SK-N-SH (cell line): ENCODE results near the gene JAML. TPM values are rescaled to one million over a fixed set of nuclear protein-coding genes. Genes with fewer than 3 reads are reported as not detected.

Experiments used
- CTCF ChIA-PET: fragments of 300-600, 350-600 bp; formaldehyde crosslinking; extraction: SDS; loops from one replicate; lab custom pipeline; 2021; lab: Yijun Ruan, JAX
- POLR2A ChIA-PET: fragments of 350-600 bp; sonication (Branson Sonifier 250); formaldehyde crosslinking; extraction: SDS; loops from one replicate; lab custom pipeline; 2020; ENCODE audit warnings: antibody characterized with exemption, inconsistent platforms; lab: Yijun Ruan, JAX
- DNase-seq: peaks from one replicate; pipeline ENCODE4 v3.0.0; 2012
- H2AFZ ChIP-seq: fragments of 200-600 bp; sonication (generic); 2 replicates; pipeline ENCODE4 v1.8.1; 2016; ENCODE audit warnings: antibody characterized with exemption, mild to moderate bottlenecking, low read depth
- H3F3A ChIP-seq: fragments of 200-600 bp; sonication (generic); replicated peaks from 2 replicates; pipeline ENCODE3; 2016; ENCODE audit warnings: antibody characterized with exemption, mild to moderate bottlenecking; ENCODE audit not compliant: insufficient read depth
- H3K27ac ChIP-seq, 2 experiments: fragments of 200-500 bp in 1 of 2; fragments of 200-600 bp in 1 of 2; sonication (Bioruptor generic) in 1 of 2; sonication (generic), shearing (Covaris generic) in 1 of 2; 2 replicates each; pipeline versions ENCODE4 v1.5.1 to v1.6.1; 2014 to 2016; ENCODE audit warnings: low read depth in 2 of 2, inconsistent platforms in 1 of 2, low read length in 1 of 2, mild to moderate bottlenecking in 1 of 2, mixed read lengths in 1 of 2
- H3K27me3 ChIP-seq: fragments of 200-600 bp; sonication (generic), shearing (Covaris generic); 2 replicates; pipeline ENCODE4 v1.6.1; 2016; ENCODE audit warnings: mixed run types; ENCODE audit not compliant: insufficient read depth
- H3K36me3 ChIP-seq, 2 experiments: fragments of 200-500 bp in 1 of 2; fragments of 200-600 bp in 1 of 2; sonication (Bioruptor generic) in 1 of 2; sonication (generic) in 1 of 2; replicated peaks in 1 of 2; 2 replicates each; pipeline versions ENCODE3 to v1.5.1; 2014 to 2016; ENCODE audit warnings: low read length in 1 of 2, mild to moderate bottlenecking in 1 of 2; ENCODE audit not compliant: insufficient read depth in 2 of 2, control insufficient read depth in 1 of 2
- H3K4me1 ChIP-seq, 2 experiments: fragments of 200-500 bp in 1 of 2; fragments of 200-600 bp in 1 of 2; sonication (Bioruptor generic) in 1 of 2; sonication (generic), shearing (Covaris generic) in 1 of 2; 2 replicates each; pipeline versions ENCODE4 v1.5.1 to v1.6.1; 2014 to 2016; ENCODE audit warnings: low read depth in 1 of 2, low read length in 1 of 2, mixed run types in 1 of 2; ENCODE audit not compliant: insufficient read depth in 2 of 2, control insufficient read depth in 1 of 2
- H3K4me2 ChIP-seq: fragments of 200-600 bp; sonication (generic), shearing (Covaris generic); 2 replicates; pipeline ENCODE4 v1.6.1; 2017; ENCODE audit warnings: mixed run types
- H3K4me3 ChIP-seq, 2 experiments: fragments of 200-500 bp in 1 of 2; fragments of 200-600 bp in 1 of 2; sonication (Bioruptor generic) in 1 of 2; sonication (generic), shearing (Covaris generic) in 1 of 2; 2 replicates each; pipeline versions ENCODE4 v1.5.1 to v1.8.1; 2014 to 2016; ENCODE audit warnings: low read depth in 2 of 2, inconsistent platforms in 1 of 2, low read length in 1 of 2, mild to moderate bottlenecking in 1 of 2, mixed read lengths in 1 of 2, moderate library complexity in 1 of 2
- H3K79me2 ChIP-seq: fragments of 200-600 bp; sonication (generic); 2 replicates; pipeline ENCODE4 v1.8.1; 2017; ENCODE audit warnings: mild to moderate bottlenecking; ENCODE audit not compliant: insufficient read depth
- H3K9ac ChIP-seq: fragments of 200-600 bp; sonication (generic); 2 replicates; pipeline ENCODE4 v1.6.1; 2017; ENCODE audit warnings: mixed run types
- H3K9me2 ChIP-seq: fragments of 200-600 bp; sonication (generic); 2 replicates; pipeline ENCODE4 v1.6.1; 2017; ENCODE audit warnings: mixed run types
- H3K9me3 ChIP-seq: fragments of 200-600 bp; sonication (generic); 2 replicates; pipeline ENCODE4 v1.6.1; 2017; ENCODE audit warnings: mixed run types, mild to moderate bottlenecking, moderate library complexity
- H4K20me1 ChIP-seq: fragments of 200-600 bp; sonication (generic); 2 replicates; pipeline ENCODE4 v1.6.1; 2017; ENCODE audit warnings: mild to moderate bottlenecking, mixed run types; ENCODE audit not compliant: insufficient read depth
- CHD2 ChIP-seq: fragments of 150-350 bp; IDR thresholded peaks from 2 replicates; pipeline ENCODE4 v1.6.1; 2018; ENCODE audit warnings: low read length; ENCODE audit not compliant: partially characterized antibody
- EZH2phosphoT487 ChIP-seq: fragments of 200-600 bp; sonication (generic); IDR thresholded peaks from 2 replicates; pipeline ENCODE4 v1.6.1; 2017; ENCODE audit warnings: low read depth, mixed run types, mild to moderate bottlenecking, antibody characterized with exemption, moderate library complexity, borderline replicate concordance
- FOSL2 ChIP-seq: IDR thresholded peaks from 2 replicates; pipeline ENCODE4 v1.4.0; 2012; ENCODE audit warnings: low read depth, mild to moderate bottlenecking, moderate library complexity, borderline replicate concordance
- GABPA ChIP-seq: IDR thresholded peaks from 2 replicates; pipeline ENCODE4 v1.4.0; 2012; ENCODE audit warnings: low read depth, mild to moderate bottlenecking
- JUND ChIP-seq: IDR thresholded peaks from 2 replicates; pipeline ENCODE4 v1.4.0; 2012
- RAD21 ChIP-seq: IDR thresholded peaks from 2 replicates; pipeline ENCODE4 v1.6.1; 2012; ENCODE audit warnings: mild to moderate bottlenecking, low read length
- RFX5 ChIP-seq: IDR thresholded peaks from 2 replicates; pipeline ENCODE4 v1.6.1; 2012; ENCODE audit warnings: mild to moderate bottlenecking, improper control_type of control experiment, low read length
- SIN3A ChIP-seq: IDR thresholded peaks from 2 replicates; pipeline ENCODE4 v1.6.1; 2012; ENCODE audit warnings: low read depth, mild to moderate bottlenecking, low read length, moderate library complexity, borderline replicate concordance
- TCF12 ChIP-seq: IDR thresholded peaks from 2 replicates; pipeline ENCODE4 v1.4.0; 2012
- TEAD4 ChIP-seq: IDR thresholded peaks from 2 replicates; pipeline ENCODE4 v1.4.0; 2012; ENCODE audit warnings: mild to moderate bottlenecking, borderline replicate concordance; ENCODE audit not compliant: insufficient read depth
- YY1 ChIP-seq: IDR thresholded peaks from 2 replicates; pipeline ENCODE4 v1.4.0; 2012; ENCODE audit warnings: low read depth, mild to moderate bottlenecking
- WGBS: methylation state at CpG from one replicate; pipeline ENCODE4 v1.1.6; 2017; ENCODE audit warnings: low lambda C conversion rate; 5-methylcytosine and 5-hydroxymethylcytosine counted together
- polyA plus RNA-seq, 3 experiments: library from polyadenylated mRNA; depleted of rRNA; stranded (reverse); fragments of >200 nt; gene quantifications; 2 replicates each; pipeline ENCODE4 v1.2.3, GENCODE V29; 2012
- TF ChIP-seq, protein P1 (sequence below): fragments of 200-600 bp; sonication (generic); IDR thresholded peaks from 2 replicates; pipeline ENCODE4 v1.6.1; 2017; ENCODE audit warnings: antibody characterized with exemption, mild to moderate bottlenecking, moderate library complexity

Gene JAML
- polyA plus RNA-seq, 1 of the 3 experiments (the other 2 are of a cell fraction), result not detected

- TF ChIP-seq YY1 (no peak), JUND (no peak), TEAD4 (no peak), EZH2phosphoT487 (no peak), FOSL2 (no peak), GABPA (no peak), CHD2 (no peak), RFX5 (no peak), RAD21 (no peak)
- TF ChIP-seq, protein P1, sequence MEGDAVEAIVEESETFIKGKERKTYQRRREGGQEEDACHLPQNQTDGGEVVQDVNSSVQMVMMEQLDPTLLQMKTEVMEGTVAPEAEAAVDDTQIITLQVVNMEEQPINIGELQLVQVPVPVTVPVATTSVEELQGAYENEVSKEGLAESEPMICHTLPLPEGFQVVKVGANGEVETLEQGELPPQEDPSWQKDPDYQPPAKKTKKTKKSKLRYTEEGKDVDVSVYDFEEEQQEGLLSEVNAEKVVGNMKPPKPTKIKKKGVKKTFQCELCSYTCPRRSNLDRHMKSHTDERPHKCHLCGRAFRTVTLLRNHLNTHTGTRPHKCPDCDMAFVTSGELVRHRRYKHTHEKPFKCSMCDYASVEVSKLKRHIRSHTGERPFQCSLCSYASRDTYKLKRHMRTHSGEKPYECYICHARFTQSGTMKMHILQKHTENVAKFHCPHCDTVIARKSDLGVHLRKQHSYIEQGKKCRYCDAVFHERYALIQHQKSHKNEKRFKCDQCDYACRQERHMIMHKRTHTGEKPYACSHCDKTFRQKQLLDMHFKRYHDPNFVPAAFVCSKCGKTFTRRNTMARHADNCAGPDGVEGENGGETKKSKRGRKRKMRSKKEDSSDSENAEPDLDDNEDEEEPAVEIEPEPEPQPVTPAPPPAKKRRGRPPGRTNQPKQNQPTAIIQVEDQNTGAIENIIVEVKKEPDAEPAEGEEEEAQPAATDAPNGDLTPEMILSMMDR, result no peak
These were observed 14.1 kb upstream of the JAML start (continued) for GRCh38 chr11:118238929-118239328.

- 30% methylated on average over 2 of the region's 2 CpGs for WGBS
- H3K4me2 ChIP-seq, result no peak overlapping the region
- H3K4me3 ChIP-seq, result no peak overlapping the region
- no peaks in the 10 kb centered on the region for H3K9me2 ChIP-seq
- no peak for DNase-seq
- H3K36me3 ChIP-seq, result no peaks in the 10 kb centered on the region
- no peaks in the 10 kb centered on the region for H3F3A ChIP-seq
- no peak overlapping the region for H2AFZ ChIP-seq
- POLR2A ChIA-PET, result interaction anchor here (0.7 kb wide), 1 partner anchor 13 kb away, joined by 4 read pairs; the partner anchor contains the start of gene MPZL3
- H3K4me1 ChIP-seq, result no peaks in the 10 kb centered on the region
- H4K20me1 ChIP-seq, result no peaks in the 10 kb centered on the region
- H3K9ac ChIP-seq, result no peak overlapping the region
- H3K9me3 ChIP-seq, result no peaks in the 10 kb centered on the region
- no peak overlapping the region for H3K27ac ChIP-seq
- no peaks in the 10 kb centered on the region for H3K79me2 ChIP-seq
- CTCF ChIA-PET, result interaction anchor here (1.2 kb wide), 1 partner anchor 11 kb away, joined by 3 read pairs; no protein-coding TSS in a partner anchor
- TF ChIP-seq YY1, result no peak
- H3K27me3 ChIP-seq, result peaks cover 2% of the 10 kb centered on the region; the same call in 1 of the 2 replicates
These were observed 13.6 kb upstream of the JAML start for GRCh38 chr11:118238421-118238820.

GRCh38 chr11:118236170-118236569 lies 11.4 kb upstream of the JAML start:
- no peaks in the 10 kb centered on the region for H3K79me2 ChIP-seq
- CTCF ChIA-PET, result no interaction called here
- no peaks in the 10 kb centered on the region for H3K4me1 ChIP-seq
- TF ChIP-seq SIN3A (no peak), TCF12 (no peak), TEAD4 (no peak), JUND (no peak), RAD21 (no peak)
- H3K9me3 ChIP-seq, result no peaks in the 10 kb centered on the region
- H3K27ac ChIP-seq, result no peak overlapping the region
- no peaks in the 10 kb centered on the region for H3K36me3 ChIP-seq
- H3K4me3 ChIP-seq, result no peak overlapping the region
- H2AFZ ChIP-seq, result no peak overlapping the region
- no peaks in the 10 kb centered on the region for H4K20me1 ChIP-seq
- H3K9ac ChIP-seq, result no peak overlapping the region
- peaks cover 6% of the 10 kb centered on the region; the same call in 1 of the 2 replicates for H3K27me3 ChIP-seq
- POLR2A ChIA-PET, result no interaction called here
- WGBS, result 0% methylated on average over 2 of the region's 2 CpGs
- no peaks in the 10 kb centered on the region for H3K9me2 ChIP-seq
- no peak overlapping the region for H3K4me2 ChIP-seq
- no peak for DNase-seq
- H3F3A ChIP-seq, result no peaks in the 10 kb centered on the region
